Measurements from ENCODE around the gene SMC5.

DNA sequence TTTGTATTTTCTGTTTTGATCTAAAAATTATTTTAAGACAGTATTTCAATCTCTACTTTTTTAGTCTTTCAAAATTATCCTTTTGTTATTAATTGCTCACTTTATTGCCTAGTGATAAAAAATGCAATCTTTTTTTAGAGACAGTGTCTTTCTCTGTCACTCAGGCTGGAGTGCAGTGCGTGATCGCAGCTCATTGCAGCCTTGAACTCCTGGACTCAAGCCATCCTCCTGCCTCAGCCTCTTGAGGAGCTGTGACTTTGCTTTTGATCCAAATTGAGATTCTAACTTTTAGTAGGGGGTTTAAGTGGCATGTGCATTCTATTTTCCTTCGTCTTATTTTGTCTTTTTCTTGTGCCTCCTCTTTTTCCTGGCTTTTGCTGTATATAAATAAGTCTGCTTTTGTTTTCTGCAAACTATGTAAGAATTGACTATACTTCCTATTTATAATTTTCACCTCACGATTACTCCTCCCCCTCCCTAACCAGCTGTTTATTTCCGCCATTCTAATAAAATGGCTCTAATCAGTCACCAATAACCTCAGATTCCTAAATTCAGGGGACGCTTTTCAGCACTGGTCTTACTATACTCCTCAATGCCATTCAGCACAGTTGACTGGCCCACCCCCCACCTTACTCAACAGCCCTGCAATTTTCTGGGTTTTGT is 123.4 kb downstream of the SMC5 start:
- TF ChIP-seq, protein P1, sequence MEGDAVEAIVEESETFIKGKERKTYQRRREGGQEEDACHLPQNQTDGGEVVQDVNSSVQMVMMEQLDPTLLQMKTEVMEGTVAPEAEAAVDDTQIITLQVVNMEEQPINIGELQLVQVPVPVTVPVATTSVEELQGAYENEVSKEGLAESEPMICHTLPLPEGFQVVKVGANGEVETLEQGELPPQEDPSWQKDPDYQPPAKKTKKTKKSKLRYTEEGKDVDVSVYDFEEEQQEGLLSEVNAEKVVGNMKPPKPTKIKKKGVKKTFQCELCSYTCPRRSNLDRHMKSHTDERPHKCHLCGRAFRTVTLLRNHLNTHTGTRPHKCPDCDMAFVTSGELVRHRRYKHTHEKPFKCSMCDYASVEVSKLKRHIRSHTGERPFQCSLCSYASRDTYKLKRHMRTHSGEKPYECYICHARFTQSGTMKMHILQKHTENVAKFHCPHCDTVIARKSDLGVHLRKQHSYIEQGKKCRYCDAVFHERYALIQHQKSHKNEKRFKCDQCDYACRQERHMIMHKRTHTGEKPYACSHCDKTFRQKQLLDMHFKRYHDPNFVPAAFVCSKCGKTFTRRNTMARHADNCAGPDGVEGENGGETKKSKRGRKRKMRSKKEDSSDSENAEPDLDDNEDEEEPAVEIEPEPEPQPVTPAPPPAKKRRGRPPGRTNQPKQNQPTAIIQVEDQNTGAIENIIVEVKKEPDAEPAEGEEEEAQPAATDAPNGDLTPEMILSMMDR (IDR thresholded peaks at IDR 0.05), result no peak
- no peak for TF ChIP-seq POLR2A (IDR thresholded peaks at IDR 0.05)

Data from lower leg skin (tissue), 3 donors.